ENCODE measurements around the gene RPL37A.
"Not testable (repeated sequence)": the region's sequence is repeated elsewhere in the genome, so short reads cannot be mapped to it uniquely, and the experiment has no call there.

Gene RPL37A

DNA sequence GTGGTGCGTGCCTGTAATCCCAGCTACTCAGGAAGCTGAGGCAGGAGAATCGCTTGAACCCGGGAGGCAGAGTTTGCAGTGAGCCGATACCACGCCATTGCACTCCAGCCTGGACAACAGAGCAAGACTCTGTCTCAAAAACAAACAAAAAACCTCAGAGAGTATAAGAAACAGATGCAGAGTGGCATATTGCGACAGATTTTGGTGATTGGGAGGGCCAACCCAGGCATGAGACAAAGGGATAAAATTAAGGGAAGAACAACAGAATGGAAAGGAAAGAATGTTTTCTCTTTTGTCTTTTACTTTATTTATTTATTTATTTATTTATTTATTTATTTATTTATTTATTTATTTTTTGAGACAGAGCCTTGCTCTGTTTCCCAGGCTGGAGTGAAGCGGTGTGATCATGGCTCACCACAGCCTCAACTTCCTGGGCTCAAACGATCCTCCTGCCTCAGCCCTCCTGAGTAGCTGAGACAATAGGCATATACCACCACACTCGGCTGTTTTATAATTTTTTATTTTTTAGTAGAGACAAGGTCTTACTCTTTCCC is 20.0 kb downstream of the RPL37A start:
- not testable (repeated sequence) for DNase-seq

DNA sequence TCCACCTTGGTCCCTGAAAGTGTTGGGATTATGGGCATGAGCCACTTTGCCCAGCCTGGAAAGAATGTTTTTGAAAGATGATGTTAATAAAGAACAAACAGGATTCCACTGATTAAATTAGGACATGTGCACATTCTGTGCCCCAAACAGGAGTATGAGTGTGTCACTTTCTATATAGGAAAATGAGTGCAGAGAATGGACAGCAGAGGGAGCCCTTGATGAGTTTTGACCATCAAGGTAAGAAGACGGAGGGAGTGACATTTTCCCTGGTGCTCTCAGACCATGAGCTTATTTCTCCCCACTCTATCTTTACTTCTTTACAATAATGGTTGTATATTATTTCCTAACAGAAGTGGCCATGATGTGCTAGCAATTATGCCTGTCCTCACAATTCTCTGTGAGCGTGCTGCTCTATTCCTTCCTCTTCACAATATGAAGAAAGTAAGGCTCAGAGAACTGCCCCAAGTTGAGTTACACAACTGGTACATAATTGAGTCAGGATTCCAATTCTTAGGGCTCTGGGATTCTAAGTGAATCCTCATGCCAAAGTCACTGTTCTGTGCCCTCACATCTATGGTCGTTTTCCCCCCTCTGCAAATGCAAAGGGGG is 20.6 kb downstream of the RPL37A start:
- peak; percentile 54 for DNase-seq

DNA sequence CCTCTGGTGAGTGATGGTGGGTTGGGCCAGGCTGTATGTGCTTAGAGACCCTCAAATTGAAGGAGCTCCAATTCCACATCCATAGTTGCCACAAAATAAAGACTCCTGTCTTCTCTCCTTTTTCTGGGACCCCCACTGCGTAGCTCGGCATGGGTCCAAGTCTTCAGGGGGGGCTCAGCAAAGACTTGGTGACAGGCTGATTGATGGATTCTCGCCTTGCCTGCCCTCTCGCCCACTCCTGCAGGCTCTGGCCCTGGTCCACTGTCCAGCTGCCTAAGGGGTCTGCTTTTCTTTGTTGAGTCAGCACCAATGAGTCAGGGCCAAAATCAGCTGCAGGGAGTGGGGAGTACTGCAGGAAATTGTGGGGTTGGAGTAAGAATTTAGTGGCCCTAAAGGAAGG is 21.5 kb downstream of the RPL37A start:
- DNase-seq: no peak

DNA sequence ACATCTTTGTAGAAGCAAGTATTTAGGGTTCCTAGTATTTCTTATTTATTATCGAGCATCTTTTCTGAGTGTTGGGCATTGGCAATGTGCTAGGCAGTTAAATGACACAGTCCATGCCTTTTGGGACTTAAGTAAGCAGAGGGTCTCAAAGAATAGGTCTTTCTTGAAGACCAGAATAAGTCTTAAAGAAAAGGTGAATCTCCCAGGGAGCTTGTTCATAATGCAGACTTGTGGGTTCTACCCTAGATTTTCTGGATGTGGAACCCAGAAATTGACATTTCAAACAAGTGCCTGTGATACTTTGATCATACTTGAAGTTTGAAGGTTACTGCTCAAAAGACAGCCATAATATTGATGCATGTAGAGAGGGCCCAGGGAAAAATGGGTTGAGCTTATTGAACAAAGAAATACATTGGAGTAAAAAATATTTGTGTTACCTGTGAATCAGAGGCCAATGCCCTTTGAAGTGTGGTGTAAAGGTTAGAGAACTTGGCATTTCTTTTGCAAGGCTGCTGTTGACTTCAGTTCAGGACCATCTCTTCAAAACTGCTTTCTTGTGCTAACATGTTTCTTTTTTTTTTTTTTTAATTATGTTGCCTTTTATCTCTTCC is 24.4 kb downstream of the RPL37A start:
- no peak for DNase-seq

DNA sequence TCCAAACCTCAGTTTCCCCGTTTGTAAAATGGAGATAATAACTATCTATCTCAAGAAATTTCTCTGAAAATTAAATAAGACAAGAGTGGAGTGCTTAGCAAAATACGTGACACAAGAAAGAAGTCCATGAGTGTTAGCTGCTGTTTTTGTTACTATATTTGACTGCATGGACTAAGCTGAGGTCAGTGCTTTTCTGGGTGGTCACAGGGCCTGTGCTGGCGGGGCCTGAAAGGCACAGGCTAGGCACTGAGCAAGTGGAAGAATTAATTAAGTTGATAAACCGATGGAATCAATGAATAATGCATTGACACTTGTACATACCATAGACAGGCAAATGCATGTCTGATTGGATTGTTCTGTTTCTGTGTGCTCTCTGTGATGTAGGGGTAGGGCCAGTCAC is 27.3 kb downstream of the RPL37A start:
- DNase-seq: no peak

DNA sequence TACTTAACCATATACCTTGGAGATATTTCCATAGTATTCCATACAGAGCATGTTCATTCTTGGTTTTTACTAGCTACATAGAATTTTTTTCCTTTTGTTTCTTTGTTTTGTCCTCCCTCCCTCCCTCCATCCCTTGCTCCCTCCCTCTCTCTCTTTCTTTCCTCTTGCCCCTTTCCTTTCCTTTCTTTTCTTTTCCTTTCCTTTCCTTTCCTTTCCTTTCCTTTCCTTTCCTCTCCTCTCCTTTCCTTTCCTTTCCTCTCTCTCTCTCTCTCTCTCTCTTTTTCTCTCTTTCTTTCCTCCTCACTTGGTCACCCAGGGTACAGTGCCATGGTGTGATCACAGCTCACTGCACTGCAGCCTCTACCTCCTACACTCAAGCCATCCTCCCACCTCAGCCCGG is 28.3 kb downstream of the RPL37A start:
- DNase-seq: no peak

DNA sequence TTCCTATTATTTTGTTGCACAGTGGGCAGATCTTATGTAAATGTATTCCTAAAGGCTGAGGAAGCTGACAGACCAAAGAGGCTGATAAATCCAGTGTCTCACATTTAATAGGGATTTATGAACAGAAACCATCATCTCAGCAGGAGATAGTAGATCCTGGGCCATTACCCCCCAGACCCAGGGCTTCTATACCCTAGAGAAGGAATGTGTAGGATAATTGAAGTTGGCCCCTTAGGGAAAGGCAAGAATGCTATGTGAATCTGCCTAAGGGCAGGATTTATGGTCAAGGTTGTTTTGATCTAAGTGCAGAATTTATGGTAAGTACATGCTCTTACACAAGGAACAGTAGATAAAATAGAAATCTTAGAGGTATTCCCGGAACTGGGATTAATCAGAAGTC is 29.0 kb downstream of the RPL37A start:
- DNase-seq: no peak

DNA sequence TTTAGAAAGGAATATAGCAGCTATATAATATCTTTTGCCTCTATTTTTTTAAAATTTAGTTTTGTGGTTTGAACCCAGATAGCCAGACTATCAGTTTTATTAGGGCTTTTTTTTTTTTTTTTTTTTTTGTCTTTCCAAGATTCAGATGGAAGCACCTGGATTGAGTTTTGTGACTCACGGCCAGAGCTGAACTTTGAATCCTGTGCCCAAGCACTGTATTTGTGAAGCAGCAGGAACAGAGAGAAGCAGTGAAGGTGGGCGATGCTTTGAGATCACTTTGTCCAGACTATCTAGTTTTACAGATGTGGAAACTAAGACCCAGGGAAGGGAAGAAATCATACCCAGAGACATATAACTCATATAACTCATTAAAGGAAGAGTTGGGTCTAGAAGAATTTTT is 33.9 kb downstream of the RPL37A start:
- DNase-seq: no peak

DNA sequence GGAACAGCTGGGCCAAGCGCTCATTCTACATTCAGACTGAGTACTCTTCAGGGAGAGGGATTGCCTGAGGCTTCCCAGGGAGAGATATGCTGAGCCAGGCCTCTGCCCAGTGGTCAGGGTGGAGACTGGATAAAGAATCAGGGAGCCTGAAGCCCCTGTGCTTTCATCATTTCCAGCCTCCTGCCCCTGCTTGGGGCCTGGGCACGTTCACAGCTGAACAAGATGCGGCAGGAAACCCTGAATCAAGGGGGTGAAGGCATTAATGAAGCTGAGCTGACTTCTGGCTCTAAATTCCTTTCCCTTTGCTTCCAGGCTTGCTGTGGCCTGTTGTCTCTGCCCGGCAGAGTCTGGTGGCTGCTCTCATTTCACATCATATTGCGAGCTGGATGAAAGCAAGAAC is 35.0 kb downstream of the RPL37A start:
- DNase-seq: no peak

DNA sequence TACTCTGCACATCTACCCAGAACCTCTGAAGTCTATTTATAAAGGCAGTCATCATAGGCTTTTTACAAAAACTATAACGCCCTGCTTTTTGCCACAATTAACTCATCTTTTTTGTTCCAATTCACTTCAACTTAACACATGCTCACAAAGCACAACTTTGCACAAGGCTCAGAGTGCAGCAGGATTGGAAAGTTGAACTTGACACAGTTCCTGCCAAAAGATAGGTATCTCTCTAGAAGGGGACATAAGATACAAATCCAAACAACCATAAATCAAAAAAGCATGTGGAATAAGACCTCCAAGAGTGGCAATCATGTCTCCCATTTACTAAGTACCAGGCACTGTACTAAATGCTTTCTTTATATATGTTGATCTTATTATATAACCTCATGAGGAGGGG is 36.2 kb downstream of the RPL37A start:
- DNase-seq: no peak

DNA sequence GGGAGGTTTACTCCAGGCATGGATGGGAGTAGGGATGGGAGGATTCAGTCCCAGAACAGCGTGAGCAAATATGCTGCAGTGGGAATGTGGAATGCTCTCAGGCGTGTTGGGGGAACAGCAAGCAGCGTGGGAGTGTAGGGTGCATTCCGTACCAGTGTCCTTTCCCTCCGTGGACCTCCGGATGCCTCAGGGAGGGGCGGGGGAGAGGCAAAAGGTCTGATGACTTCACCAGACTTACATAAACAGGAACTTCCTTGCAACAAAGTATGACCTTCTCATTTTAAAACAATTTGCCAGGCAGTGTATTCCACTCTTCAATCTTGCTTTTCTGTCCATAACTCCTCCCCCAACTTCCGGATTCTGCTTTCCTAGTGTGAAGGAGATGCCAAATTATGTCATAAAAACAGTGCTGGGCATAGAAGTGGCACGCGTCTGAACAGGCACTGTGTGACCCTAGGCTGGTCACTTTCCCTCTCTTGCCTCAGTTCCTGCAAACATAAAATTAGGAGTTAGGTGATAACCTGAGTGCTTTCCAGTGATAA is 36.9 kb downstream of the RPL37A start:
- DNase-seq: no peak

DNA sequence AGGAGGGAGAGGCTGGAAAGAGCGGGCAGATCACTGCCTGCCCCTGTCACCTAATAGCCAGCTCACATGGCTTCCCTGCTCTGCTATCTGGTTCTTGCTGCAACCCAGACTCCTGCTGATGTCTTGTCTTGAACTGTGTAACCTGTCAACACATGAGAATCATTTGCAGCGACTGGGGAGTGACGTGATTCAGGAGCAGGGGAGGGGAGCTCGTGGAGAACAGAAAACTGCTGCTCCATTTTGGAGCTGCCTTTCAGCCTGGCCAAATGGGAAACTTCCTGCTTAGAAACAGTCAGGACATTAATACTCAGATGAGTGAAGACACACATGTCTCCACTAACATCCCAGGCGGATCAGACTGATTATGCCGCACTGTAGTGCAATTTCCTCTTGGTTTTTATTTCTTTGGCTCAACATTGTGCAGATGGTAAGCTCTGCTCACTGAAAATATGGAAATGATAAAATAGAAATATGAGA is 38.1 kb downstream of the RPL37A start:
- no peak for DNase-seq

DNA sequence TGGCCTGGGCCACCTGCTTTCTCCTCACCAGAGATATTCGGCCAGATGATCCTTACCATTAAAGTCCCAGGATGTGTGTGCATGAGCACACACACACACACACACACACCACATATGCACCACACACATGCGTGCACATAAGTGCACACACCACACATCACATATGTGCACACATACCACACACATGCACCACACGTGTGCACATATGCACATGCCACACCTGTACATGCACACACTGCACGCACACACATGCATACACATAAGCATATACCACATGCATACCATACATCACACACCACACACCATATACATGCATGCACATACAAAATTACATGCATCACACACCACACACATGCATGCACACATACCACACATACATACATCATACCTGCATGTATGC is 38.7 kb downstream of the RPL37A start:
- no peak for DNase-seq

DNA sequence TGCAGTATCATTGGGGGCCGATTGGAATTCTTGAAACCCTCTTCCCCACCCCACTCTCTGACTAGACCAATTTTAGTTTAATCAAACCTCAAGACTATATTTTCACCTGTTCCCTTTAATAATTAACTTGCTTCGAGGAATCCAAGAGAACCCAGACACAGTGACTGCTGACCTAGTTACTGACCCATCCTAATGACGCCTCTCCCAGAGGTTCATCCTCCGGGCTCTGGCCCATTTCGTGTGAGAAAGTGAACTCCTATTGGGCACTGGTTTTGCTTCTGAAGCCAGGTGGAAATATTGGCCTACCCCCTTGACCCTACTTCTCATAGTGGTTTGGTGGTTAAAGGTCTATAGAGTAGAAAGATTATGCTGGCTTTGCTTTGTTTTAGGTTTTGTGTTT is 39.9 kb downstream of the RPL37A start:
- DNase-seq: no peak

DNA sequence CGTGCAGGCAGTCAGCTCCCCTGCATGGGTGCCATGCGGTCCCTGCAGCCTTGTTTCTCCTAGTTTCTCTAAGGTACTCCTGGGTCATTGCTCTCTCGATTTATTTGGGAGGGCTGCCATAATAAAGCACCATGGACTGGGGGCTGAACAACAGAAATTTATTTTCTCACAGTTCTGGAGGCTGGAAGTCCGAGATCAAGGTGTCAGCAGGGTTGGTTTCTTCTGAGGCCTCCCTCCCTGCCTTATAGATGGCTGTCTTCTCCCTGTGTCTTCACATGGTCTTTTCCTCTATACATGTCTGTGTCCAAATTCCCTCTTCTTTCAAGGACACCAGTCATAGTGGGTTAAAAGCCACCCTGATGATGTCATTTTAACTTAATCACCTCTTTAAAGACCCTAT is 40.5 kb downstream of the RPL37A start:
- DNase-seq: no peak

DNA sequence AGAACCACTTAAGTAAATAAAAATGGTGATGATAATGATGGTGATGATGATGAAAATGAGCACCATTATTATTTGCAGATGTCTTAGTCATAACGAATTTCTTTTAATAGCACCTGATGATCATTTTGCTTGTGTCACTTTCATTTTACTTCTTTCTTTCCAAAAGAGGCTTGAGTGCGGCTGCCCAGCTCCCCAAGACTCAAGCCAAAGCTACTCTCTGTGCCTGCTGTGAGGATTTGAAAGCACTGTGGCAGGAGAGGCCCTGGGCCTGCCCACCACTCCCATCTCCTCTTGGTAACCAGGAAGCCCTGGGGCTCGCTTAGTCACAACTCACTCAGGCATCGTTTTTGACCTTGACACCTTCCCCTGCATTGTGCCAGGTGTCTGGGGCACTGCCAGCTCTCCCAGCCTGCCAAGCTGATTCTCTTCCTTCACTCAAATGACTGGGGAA is 41.2 kb downstream of the RPL37A start:
- DNase-seq: peak; percentile 41

DNA sequence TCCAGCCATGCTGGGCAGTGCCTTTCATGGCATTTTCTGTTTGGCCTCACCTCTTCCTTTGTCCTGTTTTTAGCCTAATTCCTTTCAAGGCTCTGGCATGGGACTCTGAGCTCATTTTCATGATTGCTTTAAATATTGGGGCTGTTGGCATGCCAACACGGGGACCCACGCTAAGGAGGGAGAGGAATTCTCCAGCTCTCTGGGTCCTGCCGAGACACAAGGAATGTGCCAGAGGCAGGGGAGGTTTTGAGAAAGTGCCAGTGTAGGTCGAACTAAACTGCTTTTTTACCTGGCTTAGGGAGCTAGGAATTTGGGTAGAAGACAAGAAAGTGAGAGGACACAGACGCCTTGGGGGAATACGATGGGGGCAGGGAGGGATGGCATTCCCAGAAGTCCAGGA is 42.3 kb downstream of the RPL37A start:
- DNase-seq: no peak

DNA sequence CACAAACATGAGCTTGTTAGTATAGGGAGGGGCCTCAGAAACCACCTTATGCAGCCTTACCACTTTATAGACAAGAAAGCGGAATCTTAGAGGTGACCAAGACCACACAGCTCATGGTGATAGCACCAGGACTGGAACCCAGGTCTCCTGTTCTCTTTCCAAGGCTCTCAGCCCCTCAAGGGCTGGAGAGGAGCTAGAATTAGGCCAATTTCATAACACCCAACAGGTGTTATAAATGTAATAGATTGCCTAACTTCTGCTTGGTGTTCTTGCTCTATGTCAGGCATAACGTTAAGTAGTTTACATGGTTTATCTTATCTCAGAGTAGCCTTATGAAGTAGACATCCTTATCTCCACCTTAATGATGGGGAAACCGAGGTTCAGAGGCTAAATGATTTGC is 42.9 kb downstream of the RPL37A start:
- no peak for DNase-seq

DNA sequence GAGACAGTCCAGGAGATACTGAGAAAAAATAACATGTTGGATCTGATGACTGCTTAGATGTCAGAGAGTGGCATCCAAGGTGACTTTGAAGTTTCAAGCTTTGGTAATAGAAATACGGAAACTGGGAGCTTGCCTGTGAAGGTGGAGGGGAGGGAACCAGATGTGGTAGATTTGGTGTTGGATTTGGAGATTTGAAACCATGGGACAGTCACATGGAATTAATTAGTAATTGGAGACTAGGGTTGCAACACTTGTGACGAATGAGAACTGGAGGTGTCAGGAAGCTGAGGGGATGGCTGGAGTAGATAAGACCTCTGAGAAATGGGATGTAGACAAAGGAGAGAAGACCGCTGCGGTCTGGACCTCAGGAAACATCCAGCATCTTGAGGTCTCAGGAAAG is 46.7 kb downstream of the RPL37A start:
- no peak for DNase-seq

DNA sequence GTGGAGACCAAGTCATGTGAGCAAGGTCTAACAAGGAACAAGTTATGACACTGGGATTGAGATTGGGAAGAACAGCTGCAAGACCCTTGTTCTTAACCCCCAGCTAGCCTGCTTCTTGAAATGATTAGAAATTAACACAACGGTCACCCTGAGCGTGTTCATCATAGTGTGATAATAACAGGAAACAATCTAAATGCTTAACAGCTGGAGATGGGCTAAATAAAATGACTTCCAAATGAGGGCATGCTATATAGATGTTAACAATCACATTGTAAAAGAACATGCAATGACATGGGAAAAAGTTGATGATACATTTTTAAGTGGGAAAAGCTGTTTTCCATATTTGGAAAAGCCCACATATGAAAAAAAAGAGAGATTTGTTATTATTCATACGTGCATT is 47.6 kb downstream of the RPL37A start:
- no peak for DNase-seq

DNA sequence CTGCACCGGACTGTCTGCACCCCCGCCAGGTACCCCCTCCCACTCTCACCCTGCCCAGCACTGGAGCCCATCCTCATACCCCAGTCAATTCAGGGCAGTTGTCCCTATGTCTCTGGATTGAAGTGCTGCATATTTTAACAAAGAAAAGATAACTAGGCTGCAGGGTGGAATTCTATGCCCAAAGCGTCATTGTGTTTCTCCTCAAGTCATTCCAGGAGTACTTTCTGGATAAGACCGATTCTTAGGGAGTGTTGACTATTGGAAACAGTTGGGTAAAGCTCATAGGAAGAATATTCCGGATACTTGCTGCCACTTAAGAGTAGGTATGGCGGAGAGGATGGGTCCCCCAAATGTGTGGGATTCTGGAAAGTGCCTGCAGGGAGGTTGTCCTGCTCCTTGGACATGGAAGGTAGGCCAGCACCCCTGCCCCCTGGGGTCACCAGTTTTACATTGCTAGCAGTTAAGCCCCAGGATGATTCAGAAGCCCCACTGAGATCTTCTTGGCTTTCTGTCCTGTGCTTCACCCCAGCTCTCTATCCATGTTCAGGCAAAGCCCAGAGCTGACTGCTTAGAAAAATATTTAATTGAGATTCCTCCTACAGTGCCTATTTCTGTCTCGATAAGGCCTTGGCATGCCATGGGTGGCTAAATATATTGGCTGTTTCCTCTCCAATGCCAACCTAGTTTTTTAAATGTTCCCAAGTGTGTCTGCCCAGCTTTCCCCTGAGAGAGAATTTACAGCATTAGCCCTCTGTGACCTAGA is 48.2 kb downstream of the RPL37A start:
- DNase-seq: no peak

DNA sequence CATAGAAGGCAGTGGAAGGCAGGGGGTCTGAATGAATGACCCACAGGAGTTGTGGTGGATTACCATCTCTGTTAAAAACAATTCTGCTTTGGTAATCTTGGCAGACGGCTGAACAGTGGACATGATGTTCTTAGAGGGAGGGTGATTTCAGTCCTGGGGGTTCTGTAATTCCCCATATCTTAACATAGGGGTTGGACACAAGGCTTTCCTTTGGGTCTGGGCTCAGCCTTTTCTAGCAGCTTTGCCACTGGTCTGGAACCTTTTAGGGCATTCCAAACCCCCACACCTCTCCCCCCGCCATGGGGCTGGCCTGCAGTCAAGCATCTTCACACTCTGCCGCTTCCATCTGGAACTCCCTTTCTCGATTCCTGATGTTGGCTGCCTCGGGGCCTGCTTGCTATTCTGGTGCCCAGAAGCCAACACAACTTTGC is 50.3 kb downstream of the RPL37A start:
- DNase-seq: no peak

DNA sequence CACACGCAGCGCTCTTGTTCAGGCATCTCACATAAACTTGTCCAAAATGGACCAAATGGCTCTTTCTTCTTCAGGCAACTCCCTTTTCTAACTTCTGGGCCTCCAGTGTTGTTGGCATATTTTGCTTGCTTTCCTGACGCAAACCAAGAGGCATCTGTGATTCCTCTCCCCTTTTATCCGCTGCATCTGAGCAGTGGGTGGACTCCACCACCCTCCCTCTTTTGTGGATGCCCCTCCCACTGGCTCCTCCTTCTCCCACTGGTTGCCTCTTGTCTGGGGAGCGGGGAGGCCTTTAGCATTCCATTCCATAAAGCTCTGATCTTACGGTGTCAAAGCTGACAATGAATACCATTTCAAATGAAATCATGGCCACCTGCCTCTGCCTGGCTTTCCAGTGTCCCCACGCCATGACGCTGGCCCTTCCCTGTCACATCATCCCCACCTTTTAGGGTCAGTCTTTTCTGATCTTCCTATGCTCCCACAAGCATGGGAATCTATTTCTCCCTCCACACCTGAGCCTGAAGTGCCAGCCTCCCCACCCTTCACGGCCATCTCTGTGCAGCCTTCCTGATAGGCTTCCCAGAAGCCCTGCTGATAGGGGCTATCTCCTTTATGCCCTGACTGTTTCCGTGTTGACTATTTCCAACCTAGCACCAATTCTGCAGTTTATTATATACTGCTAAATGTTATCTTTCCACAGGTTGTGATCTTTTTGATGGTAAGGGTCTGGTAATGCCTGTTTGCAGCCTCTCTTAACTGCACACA is 51.5 kb downstream of the RPL37A start:
- no peak for DNase-seq
